ENCODE results near the gene PRAME.
A peak's percentile ranks its signal among the peaks of the same experiment; 100 is the strongest.

DNA sequence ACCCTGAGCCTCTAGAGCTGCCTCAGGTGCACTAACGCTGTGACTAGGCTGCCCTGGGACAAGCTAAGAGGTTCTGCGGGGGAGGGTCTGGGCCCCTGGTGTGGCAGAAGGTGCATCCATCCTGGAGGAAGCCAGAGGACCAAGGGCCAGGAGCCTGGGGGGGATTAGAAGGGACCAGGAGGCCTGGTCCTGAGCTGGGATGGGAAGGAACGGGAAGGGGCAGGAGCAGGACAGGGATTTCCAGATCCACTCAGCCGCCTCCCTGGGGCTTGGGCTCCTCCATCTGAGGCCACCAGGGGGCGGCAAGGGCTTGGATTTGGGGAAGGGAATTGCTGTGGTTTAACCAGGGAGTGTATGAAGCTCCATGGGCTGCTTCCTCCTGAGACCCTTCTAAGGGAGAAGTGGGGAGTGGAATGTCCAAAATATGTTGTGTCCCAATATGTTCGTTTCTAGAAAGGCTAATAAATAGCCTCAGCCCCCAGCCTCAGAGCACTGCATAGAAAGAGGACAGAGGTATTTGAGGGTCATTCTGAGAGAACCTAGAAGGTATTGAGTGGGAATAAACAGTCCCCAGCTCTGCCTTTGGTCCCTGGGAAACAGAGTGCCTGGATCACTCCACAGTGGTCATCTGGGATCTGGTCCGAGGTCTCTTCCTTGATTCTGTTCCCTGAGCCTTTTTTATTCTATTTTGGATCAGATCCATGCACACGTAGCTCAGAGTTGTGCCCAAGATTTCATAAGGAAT lies 17.4 kb upstream of the PRAME start:
- TF ChIP-seq POLR2AphosphoS5 (IDR thresholded peaks at IDR 0.05; ENCODE audit: low read depth, low read length) = no peak
- TF ChIP-seq TAF1 (IDR thresholded peaks at IDR 0.05; ENCODE audit: low read depth, low read length) = no peak
- TF ChIP-seq POLR2A (IDR thresholded peaks at IDR 0.05; ENCODE audit: low read depth, low read length) = no peak
- TF ChIP-seq SPI1 (IDR thresholded peaks at IDR 0.05; ENCODE audit: low read depth, low read length) = 0 out of 2 replicates have a peak, but pooled peaks have one; percentile 4
- no peak for TF ChIP-seq POU2F2 (IDR thresholded peaks at IDR 0.05; ENCODE audit: low read depth, low read length)
